GF-D8 (cell line): ENCODE data around the gene ZNF394.

Experiments
- DNase-seq: peaks from one replicate; lab custom pipeline; 2025; lab: John Stamatoyannopoulos, UW

Gene ZNF394

GRCh38 chr7:99493823-99494222 lies 6.3 kb downstream of the ZNF394 start:
- DNase-seq, result no peak

GRCh38 chr7:99490878-99491277 lies 9.2 kb downstream of the ZNF394 start:
- DNase-seq, result no peak

- DNase-seq, result no peak
Measured at GRCh38 chr7:99489235-99489634, 10.8 kb downstream of the ZNF394 start.

- DNase-seq, result no peak
Measured at GRCh38 chr7:99485094-99485493, 15.0 kb downstream of the ZNF394 start.

GRCh38 chr7:99478464-99479440 lies 21.3 kb downstream of the ZNF394 start:
- DNase-seq, result no peak

GRCh38 chr7:99476107-99476506 lies 24.0 kb downstream of the ZNF394 start:
- no peak for DNase-seq

- DNase-seq, result peak; percentile 74
Measured at GRCh38 chr7:99473315-99473596, 26.8 kb downstream of the ZNF394 start.

- peak; percentile 95 for DNase-seq
Measured at GRCh38 chr7:99472561-99473314, 27.3 kb downstream of the ZNF394 start, which contains the start of gene ZNF789. Gene ZNF789 (plus strand): TSS chr7:99472890. CDS start chr7:99476457, 3,567 bp downstream.

- no peak for DNase-seq
Measured at GRCh38 chr7:99469381-99470065, 30.6 kb downstream of the ZNF394 start.

- DNase-seq, result no peak
Measured at GRCh38 chr7:99468336-99468918, 31.7 kb downstream of the ZNF394 start.

GRCh38 chr7:99465421-99465768 lies 34.7 kb downstream of the ZNF394 start:
- DNase-seq, result no peak

GRCh38 chr7:99461221-99461620 lies 38.9 kb downstream of the ZNF394 start:
- no peak for DNase-seq

- DNase-seq, result no peak
Measured at GRCh38 chr7:99460651-99461050, 39.4 kb downstream of the ZNF394 start.

GRCh38 chr7:99459087-99459486 lies 41.0 kb downstream of the ZNF394 start:
- DNase-seq, result no peak

- no peak for DNase-seq
Measured at GRCh38 chr7:99457650-99458493, 42.2 kb downstream of the ZNF394 start.

- no peak for DNase-seq
Measured at GRCh38 chr7:99457050-99457649, 42.9 kb downstream of the ZNF394 start.

GRCh38 chr7:99456288-99456687 lies 43.8 kb downstream of the ZNF394 start:
- no peak for DNase-seq

GRCh38 chr7:99455874-99456273 lies 44.2 kb downstream of the ZNF394 start:
- DNase-seq, result no peak

- DNase-seq, result no peak
Measured at GRCh38 chr7:99453105-99453504, 47.0 kb downstream of the ZNF394 start.

- DNase-seq, result no peak
Measured at GRCh38 chr7:99452541-99452940, 47.5 kb downstream of the ZNF394 start.

GRCh38 chr7:99451936-99452335 lies 48.1 kb downstream of the ZNF394 start:
- no peak for DNase-seq
